Heart right ventricle (tissue), 16 donors: Measurements from ENCODE around the gene ACSS2. TPM values are rescaled to one million over a fixed set of nuclear protein-coding genes. Genes with fewer than 3 reads are reported as not detected.

Experiments
- ATAC-seq, 8 donors: fragments of 200-7000 bp; cut with Tn5 transposase; one replicate each; pipeline ENCODE4 v1.9.1; 2020; ENCODE audit warnings: mild to moderate bottlenecking in 8 of 8, moderate library complexity in 8 of 8, moderate number of reproducible peaks in 1 of 8
- DNase-seq, 2 donors: peaks; one replicate each; pipeline ENCODE4 v3.0.0-alpha.2; 2020
- H3K27ac ChIP-seq, 10 donors: fragments of 200-600 bp; sonication (generic) in 2 of 10; one replicate each; pipeline versions ENCODE4 v1.5.0 to v1.8.0; 2020 to 2022; ENCODE audit warnings: mild to moderate bottlenecking in 3 of 10
- H3K27me3 ChIP-seq, 7 donors: fragments of 200-600 bp; one replicate each; pipeline ENCODE4 v1.8.0; 2021 to 2022; ENCODE audit warnings: mild to moderate bottlenecking in 2 of 7
- H3K36me3 ChIP-seq, 9 donors: fragments of 200-600 bp; sonication (generic) in 1 of 9; one replicate each; pipeline versions ENCODE4 v1.5.0 to v1.8.0; 2020 to 2022; ENCODE audit warnings: mild to moderate bottlenecking in 2 of 9
- H3K4me1 ChIP-seq, 9 donors: fragments of 200-600 bp; sonication (generic) in 1 of 9; one replicate each; pipeline versions ENCODE4 v1.5.0 to v1.8.0; 2020 to 2022; ENCODE audit warnings: mild to moderate bottlenecking in 4 of 9
- H3K4me3 ChIP-seq, 10 donors: fragments of 200-600 bp; sonication (generic) in 2 of 10; one replicate each; pipeline versions ENCODE4 v1.5.0 to v1.8.0; 2020 to 2022; ENCODE audit warnings: mild to moderate bottlenecking in 7 of 10, moderate library complexity in 2 of 10
- H3K9me3 ChIP-seq, 11 donors: fragments of 200-600 bp in 10 of 11; sonication (generic) in 2 of 11; one replicate each; pipeline versions ENCODE4 v1.5.0 to v1.8.0; 2013 to 2022; ENCODE audit warnings: mild to moderate bottlenecking in 2 of 11, control low read depth in 1 of 11, moderate library complexity in 1 of 11
- CTCF ChIP-seq, 9 donors: fragments of 200-600 bp; sonication (generic) in 2 of 9; IDR thresholded peaks; one replicate each; pipeline versions ENCODE4 v1.5.0 to v1.8.0; 2021 to 2022; ENCODE audit warnings: antibody characterized with exemption in 9 of 9, mild to moderate bottlenecking in 5 of 9, moderate library complexity in 1 of 9
- WGBS, 2 donors: extraction: QIAGEN DNeasy Blood & Tissue Kit; methylation state at CpG; one replicate each; pipeline ENCODE4 v1.1.7; 2013; ENCODE audit warnings: inconsistent platforms in 1 of 2; 5-methylcytosine and 5-hydroxymethylcytosine counted together
- intact Hi-C, 10 donors: fragments of 100-400 bp; cut with DNase I; formaldehyde crosslinking; loops; one replicate each; pipeline versions ENCODE4 v1.11.1 to v1.14.2; 2022
- polyA plus RNA-seq, 2 donors: library from polyadenylated mRNA; stranded (reverse); fragments of 200-250 nt; gene quantifications; one replicate each; pipeline ENCODE4 v1.2.3, GENCODE V29; 2013
- total RNA-seq, 10 donors: library from RNA; stranded (reverse); fragmentation: NEBNext Ultra II Directional in 3 of 10; extraction: Animal tissue kit (Norgen Biotek cat#: 25700) in 3 of 10; gene quantifications; one replicate each; pipeline versions ENCODE4 v1.2.1 to v1.2.4, GENCODE V29; 2021 to 2023
- donor health status: Arrhythmogenic right ventricular cardiomyopathy.
- donor health status: ischemic (EF 13 %, LVEDD 7.1; RV severe dilation, severe dysfunction).
- donor health status: healthy with polysubstance abuse.
- donor health status: DM: no; HTN: yes; CAD: no.
- donor health status: DM: no; HTN: no; CAD: no.
- donor health status: ischemic (EF 25% LVEDD 6.9; RV normal size, moderate dysfunction).
- donor health status: ischemic (EF 25% LVEDD 5.7; RV mildly dilated, moderate dysfunction).
- donor health status: healthy.
- donor health status: DM: yes; HTN: yes; CAD: no.
- donor health status: Ischemic cardiomyopathy.
- donor health status: ischemic (EF 35%, LVEDD 5.7; RV mildly dilated, moderate dysfunction).
- donor health status: nonischemic (EF 11% LVEDD 7.7; RV severe dilation, severe dysfunction).
- donor health status: DM: yes; HTN: yes; CAD: no.
- donor health status: PGD.
- donor health status: ischemic (EF 29% LVEDD 5.4; RV normal size, mild dysfunction).
- donor health status: nonischemic (EF 23%, LVEDD 6.1; RV moderate dilation, normal function).

The ACSS2 gene
- total and polyA plus RNA-seq, 12 donors: 65.4 to 213 (median 104) TPM

DNA sequence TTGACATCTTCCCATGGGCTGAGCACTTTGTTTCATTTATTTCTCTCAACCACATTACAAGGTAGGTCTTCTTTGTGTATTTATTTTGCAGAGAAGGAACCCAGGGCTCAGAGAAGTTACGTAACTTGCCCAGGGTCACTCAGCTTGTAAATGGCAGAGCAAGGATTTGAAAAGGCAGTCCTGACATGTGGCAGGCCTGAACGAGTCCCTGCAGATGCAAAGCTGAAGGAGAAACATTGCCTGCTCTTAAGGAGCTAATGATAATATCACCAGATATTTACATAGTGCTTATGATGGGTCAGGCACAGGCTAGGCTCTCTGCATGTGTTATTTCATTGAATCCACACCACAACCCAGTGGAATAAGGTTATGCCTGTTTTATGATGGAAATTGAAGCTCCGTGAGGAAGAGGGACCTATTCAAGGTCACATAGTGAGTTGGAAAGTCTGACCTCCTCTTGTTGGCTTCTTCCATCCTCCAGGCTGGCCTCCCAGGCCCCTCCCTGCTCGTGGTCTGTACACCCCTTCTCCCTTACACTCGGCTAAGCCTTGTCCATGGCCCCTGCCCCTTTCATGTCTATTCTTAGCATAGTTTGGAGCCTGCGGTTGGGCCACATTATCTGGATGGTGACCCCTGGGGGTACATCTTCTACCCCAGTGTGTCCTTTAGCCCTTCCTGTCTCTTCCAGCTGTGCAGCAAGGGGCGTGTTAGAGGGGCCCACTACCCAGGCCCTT lies 91.8 kb downstream of the ACSS2 start:
- 46 to 57% methylated on average over 7 of the region's 7 CpGs for WGBS, 2 donors
- H3K9me3 ChIP-seq: no peaks in the 10 kb centered on the region
- intact Hi-C loops: no loop called here
- H3K36me3 ChIP-seq: no peaks in the 10 kb centered on the region
- ATAC-seq: peak in 5 of 8 donors; percentile 2 to 25 (median 7)
- TF ChIP-seq CTCF (IDR thresholded peaks at IDR 0.05): no peak
- DNase-seq: no peak
- H3K27me3 ChIP-seq: no peaks in the 10 kb centered on the region
- H3K4me1 ChIP-seq: peaks cover 0 to 29% (median 8%) of the 10 kb centered on the region in 9 donors
- peak overlapping the region in 7 of 10 donors; percentile 69 to 74 (median 72) for H3K27ac ChIP-seq
- no peak overlapping the region for H3K4me3 ChIP-seq

DNA sequence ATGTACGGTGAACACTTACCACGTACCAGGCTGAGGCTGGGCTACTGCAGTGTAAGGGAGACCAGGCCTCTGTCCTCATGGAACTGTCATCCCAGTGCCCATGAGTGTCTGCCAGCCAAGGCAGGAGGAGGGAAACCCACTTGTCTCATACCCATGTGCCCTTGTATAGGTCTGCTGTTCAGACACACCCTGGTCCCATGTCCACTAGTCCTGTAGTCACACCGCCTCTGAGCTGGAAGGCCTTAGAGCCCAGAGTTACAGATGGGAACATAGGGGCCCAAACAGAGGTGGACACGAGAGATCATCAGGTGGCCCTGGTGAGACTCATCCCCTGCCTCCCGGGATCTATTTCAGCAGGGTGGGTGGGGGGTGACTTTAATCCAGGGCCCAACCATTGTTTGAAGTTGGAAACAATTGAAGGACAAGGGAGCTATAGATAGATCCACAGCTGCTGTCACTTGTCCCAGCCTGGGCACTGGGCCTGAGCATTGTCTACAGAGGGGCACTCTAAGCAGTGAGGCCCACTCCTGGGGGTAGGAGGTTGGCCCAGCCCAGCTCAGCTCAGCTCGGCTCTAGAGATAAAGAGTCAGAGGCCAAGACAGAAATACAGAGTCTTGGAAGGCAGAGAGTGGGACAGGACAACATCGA lies 93.9 kb downstream of the ACSS2 start:
- intact Hi-C loops: no loop called here
- H3K27ac ChIP-seq: peak overlapping the region in 5 of 10 donors; percentile 26 to 74 (median 72)
- no peak for TF ChIP-seq CTCF (IDR thresholded peaks at IDR 0.05)
- H3K9me3 ChIP-seq: no peaks in the 10 kb centered on the region
- 63 to 74% methylated on average over 7 of the region's 7 CpGs for WGBS, 2 donors
- H3K36me3 ChIP-seq: no peaks in the 10 kb centered on the region
- no peaks in the 10 kb centered on the region for H3K27me3 ChIP-seq
- ATAC-seq (peak in 4 of 8 donors; percentile 18 to 42 (median 28)), DNase-seq (no peak)
- H3K4me1 ChIP-seq: peaks cover 0 to 29% (median 8%) of the 10 kb centered on the region in 9 donors
- no peak overlapping the region for H3K4me3 ChIP-seq

- no peaks in the 10 kb centered on the region for H3K36me3 ChIP-seq
- DNase-seq (no peak), ATAC-seq (no peak)
- 92 to 94% methylated on average over 9 of the region's 9 CpGs for WGBS, 2 donors
- no peak for TF ChIP-seq CTCF (IDR thresholded peaks at IDR 0.05)
- peaks cover 0 to 29% (median 8%) of the 10 kb centered on the region in 9 donors for H3K4me1 ChIP-seq
- no peak overlapping the region for H3K4me3 ChIP-seq
- no peaks in the 10 kb centered on the region for H3K9me3 ChIP-seq
- intact Hi-C loops: no loop called here
- no peaks in the 10 kb centered on the region for H3K27me3 ChIP-seq
- peak overlapping the region in 1 of 10 donors; percentile 15 for H3K27ac ChIP-seq
Measured at GRCh38 chr20:34970846-34971560, 94.6 kb downstream of the ACSS2 start.

DNA sequence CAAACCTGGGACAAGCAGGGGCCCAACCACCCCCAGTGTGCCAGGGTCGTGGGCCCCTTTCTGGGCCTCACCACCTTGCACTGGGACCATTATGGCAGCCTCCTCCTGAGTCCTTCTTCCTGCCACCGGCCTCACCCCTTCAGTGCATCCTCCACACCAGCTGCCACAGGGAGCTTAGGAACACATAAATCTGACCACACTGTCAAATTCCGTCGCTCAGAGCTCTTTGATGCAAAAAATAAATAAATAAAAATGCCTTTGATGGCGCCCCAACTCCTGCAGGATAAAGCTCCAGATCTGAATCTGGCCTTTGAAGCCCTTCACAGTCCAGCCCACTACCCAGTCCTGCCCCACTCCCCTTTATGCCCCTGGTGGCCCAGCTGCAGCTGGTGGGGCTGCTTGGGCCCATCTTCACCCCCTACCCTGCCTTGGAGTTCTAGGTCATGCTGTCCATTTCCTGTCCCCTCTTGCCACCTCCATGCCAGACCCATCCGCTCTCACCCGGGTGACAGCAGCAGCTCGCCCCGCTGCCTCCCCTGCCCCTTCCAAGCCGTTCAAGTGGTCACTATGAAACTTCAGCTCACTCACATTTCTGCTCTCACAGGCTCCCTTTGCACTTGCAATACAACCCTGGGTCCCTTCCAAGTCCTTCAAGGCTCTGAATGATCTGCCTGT lies 95.3 kb downstream of the ACSS2 start:
- H3K27me3 ChIP-seq: no peaks in the 10 kb centered on the region
- no peak overlapping the region for H3K27ac ChIP-seq
- no peak for TF ChIP-seq CTCF (IDR thresholded peaks at IDR 0.05)
- no peaks in the 10 kb centered on the region for H3K9me3 ChIP-seq
- peaks cover 0 to 32% (median 10%) of the 10 kb centered on the region in 9 donors for H3K4me1 ChIP-seq
- ATAC-seq: no peak
- no peak for DNase-seq
- intact Hi-C loops: no loop called here
- 78 to 89% methylated on average over 10 of the region's 10 CpGs for WGBS, 2 donors
- no peak overlapping the region for H3K4me3 ChIP-seq
- no peaks in the 10 kb centered on the region for H3K36me3 ChIP-seq
